GM19328 (cell line): ENCODE data around the gene DDAH1.

Experiments
- ATAC-seq: cut with Tn5 transposase; IDR thresholded peaks from one replicate; pipeline ENCODE4 v1.9.1; 2021; ENCODE audit warnings: mild to moderate bottlenecking, moderate library complexity; ENCODE audit not compliant: unreplicated experiment

Gene DDAH1

GRCh38 chr1:85397490-85398032 lies 67.4 kb downstream of the DDAH1 start:
- ATAC-seq = no peak

GRCh38 chr1:85396194-85396593 lies 68.8 kb downstream of the DDAH1 start:
- ATAC-seq = no peak

DNA sequence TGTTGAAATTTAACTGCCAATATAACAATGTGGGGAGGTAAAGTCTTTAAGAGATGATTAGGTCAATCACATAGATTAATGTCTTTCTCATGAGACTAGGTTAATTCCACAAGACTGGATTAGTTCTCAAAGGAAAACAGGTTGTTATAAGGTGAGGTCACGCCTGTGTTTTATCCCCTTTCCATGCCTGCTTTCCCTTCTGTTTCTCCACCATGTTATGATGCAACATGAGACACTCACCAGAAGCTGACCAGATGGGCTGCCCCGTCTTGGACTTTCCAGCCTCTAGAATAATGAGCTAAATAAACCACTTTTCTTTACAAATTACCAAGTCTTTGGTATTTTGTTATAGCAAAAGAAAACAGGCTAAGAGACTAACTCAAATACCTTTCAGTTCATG lies 70.8 kb downstream of the DDAH1 start:
- ATAC-seq = no peak

GRCh38 chr1:85393490-85393889 lies 71.5 kb downstream of the DDAH1 start:
- no peak for ATAC-seq

- ATAC-seq = no peak
Measured at GRCh38 chr1:85388416-85388815, 76.5 kb downstream of the DDAH1 start.

GRCh38 chr1:85387781-85388180 lies 77.2 kb downstream of the DDAH1 start:
- ATAC-seq = no peak

DNA sequence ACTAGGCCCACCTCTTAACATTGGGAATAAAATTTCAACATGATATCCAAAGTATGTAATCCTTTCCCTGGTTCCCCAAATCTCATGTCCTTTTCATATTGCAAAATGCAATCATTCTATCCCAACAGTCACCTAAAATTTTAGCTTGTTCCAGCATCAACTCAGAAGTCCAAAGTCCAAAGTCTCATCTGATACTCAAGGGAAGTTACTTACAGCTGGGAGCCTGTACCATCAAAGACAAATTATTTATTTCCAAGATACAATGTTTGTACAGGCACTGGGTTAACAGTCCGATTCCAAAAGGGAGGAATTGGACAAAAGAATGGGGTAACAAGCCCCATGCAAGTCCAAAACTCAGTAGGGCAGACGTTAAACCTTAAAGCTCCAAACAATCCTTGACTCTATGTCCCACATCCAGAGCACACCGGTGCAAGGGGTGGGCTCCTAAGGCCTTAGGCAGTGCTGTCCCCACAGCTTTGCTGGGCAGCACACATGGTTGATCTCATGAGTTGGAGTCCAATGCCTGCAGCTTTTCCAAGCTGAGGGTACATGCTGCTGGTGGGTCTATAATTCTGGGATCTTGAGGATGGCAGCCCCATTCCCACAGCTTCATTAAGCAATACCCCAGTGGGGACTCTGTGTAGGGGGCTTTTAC lies 78.8 kb downstream of the DDAH1 start:
- no peak for ATAC-seq

- ATAC-seq = no peak
Measured at GRCh38 chr1:85379203-85380136, 85.5 kb downstream of the DDAH1 start.

DNA sequence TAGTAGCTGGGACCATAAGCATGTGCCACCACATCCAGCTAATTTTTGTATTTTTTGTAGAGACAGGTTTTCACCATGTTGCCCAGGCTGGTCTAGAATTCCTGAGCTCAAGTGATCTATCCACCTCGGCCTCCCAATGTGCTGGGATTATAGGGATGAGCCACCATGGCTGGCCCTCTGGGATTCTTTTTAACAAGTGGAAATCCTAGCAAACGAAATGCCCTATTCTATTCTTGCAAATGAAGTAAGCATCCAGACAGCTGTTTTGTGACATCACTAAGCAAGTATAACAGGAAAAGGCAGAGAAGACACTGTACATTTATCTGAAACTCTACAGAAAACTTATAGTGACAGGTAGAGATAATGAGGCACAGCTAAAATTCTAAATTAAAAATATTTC lies 86.4 kb downstream of the DDAH1 start:
- no peak for ATAC-seq

GRCh38 chr1:85376356-85376755 lies 88.6 kb downstream of the DDAH1 start:
- ATAC-seq = no peak

DNA sequence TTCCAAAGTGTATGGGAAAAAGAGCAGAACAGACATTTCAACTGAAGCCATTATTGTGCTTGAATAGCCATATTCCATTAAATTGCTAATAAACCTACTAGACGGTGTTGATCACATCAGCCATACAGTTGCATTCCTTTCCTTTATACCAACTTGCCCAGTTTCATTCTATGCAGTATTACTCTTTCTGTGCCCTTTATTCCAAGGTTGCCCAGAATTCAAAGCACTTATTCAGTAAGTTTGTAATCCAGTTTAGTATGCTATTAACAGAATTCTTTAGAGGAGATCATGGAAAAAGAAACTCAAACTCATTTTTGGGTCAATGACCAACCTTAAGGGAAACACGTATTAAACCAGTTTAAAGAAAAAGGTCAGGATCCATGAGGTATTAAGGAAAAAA lies 89.5 kb downstream of the DDAH1 start:
- ATAC-seq = no peak

DNA sequence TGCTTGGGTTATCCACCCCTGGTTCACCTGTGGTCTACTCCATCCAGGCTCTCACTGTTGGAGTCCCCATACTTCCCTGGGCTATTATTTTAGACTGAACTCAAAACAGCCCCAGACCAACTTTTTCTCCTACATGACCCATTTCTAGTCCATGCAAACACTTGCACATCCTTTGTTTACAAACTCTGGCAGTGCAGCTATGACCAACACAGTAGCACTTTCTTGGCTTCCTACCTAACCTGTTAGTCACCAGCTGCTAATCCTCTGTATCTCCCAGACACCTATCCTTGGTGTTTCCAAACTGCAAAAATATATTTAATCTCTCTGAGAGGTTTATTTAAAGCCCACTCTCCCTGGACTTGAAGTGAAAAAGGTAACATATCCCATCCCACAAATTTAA lies 90.8 kb downstream of the DDAH1 start:
- no peak for ATAC-seq

GRCh38 chr1:85373378-85373708 lies 91.6 kb downstream of the DDAH1 start:
- no peak for ATAC-seq

DNA sequence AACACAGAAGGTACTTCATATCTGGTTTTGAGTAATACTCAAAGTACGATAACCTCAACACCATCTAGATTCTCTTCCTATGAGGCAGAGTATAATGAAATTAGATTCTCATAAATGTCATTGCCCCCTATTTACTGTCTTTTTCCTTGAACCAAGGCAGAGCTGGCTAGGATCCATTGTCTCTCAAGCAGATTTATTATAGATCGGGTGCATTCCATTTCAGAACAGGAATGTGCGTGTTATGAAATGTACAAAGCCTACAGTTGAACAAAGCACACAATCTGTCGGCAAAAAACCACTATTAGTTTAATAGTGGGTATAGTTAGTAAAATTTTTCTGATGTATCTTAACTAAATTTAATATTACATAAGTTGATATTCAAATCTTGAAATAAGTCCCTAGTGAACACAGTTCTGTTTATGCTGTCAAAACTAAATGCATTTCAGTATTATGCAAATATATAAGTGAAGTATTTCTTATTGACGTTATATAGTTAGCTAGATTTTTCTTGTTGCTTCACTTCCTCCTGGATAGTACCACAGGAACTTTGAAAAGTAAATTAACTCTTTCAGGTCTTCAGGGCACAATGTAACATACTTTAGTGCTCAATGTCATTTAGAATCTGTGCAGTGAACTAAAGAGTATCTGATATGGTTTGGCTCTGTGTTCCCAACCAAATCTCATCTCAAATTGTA lies 92.1 kb downstream of the DDAH1 start:
- ATAC-seq = no peak

- ATAC-seq = no peak
Measured at GRCh38 chr1:85371021-85371420, 93.9 kb downstream of the DDAH1 start.

- ATAC-seq = no peak
Measured at GRCh38 chr1:85368073-85368770, 96.7 kb downstream of the DDAH1 start.

GRCh38 chr1:85366391-85367170 lies 98.4 kb downstream of the DDAH1 start:
- ATAC-seq = no peak

GRCh38 chr1:85365851-85366250 lies 99.1 kb downstream of the DDAH1 start:
- no peak for ATAC-seq

DNA sequence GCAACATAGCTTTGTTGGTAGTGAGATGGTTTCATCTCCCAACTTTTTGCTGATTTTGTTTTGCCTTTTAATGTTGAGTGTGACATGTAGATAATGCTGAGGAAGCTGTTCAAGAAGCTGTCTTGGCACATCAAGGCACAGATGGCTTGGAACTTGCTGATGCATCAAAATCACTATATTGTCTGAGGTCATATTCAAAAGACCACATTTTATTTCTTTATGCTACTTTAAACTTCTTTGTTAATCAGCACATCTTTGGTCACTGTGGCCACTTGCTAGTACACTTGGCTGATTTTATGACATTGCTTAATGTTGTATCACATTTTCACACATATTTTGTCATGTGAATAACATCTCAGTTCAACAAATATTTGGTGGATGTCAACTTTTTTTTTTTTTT lies 101.4 kb downstream of the DDAH1 start:
- ATAC-seq = no peak

GRCh38 chr1:85363092-85363491 lies 101.9 kb downstream of the DDAH1 start:
- ATAC-seq = no peak
